ENCODE measurements around the gene NDRG3. TPM values are rescaled to one million over a fixed set of nuclear protein-coding genes. Genes with fewer than 3 reads are reported as not detected.

The NDRG3 gene
- total and polyA plus RNA-seq, 2 of the 8 experiments (the other 6 are each of a cell fraction or from before 2014, with no cell fraction given): 25.7 to 32.3 TPM

- TF ChIP-seq CHD7 (IDR thresholded peaks at IDR 0.05; ENCODE audit: insufficient replicate concordance, low read length) (no peak), MAX (IDR thresholded peaks at IDR 0.05) (no peak), POLR2A (IDR thresholded peaks at IDR 0.05; ENCODE audit: control extremely low read depth in 1 of 2, low read depth in 2 of 2, low read length in 2 of 2) (no peak), CTCF (IDR thresholded peaks at IDR 0.05; ENCODE audit: control extremely low read depth in 1 of 3, insufficient read depth in 1 of 3, low read depth in 1 of 3, low read length in 3 of 3) (no peak), BRCA1 (IDR thresholded peaks at IDR 0.05; ENCODE audit: low read depth, low read length) (no peak)
Observed at GRCh38 chr20:36645353-36645752, 100.5 kb downstream of the NDRG3 start (continued).

All from H1 (cell line).